HepG2 (cell line): Measurements from ENCODE around the gene GDF15. TPM values are rescaled to one million over a fixed set of nuclear protein-coding genes. Genes with fewer than 3 reads are reported as not detected.

Experiments
- SOX13 ChIP-seq, 3 experiments: fragments of 450-650 bp in 1 of 3; sonication (generic) in 1 of 3; formaldehyde crosslinking in 1 of 3; IDR thresholded peaks in 2 of 3; conservative IDR thresholded peaks in 1 of 3; 2 replicates each; pipeline versions ENCODE4 v1.5.0 to v1.6.1; 2016 to 2020; ENCODE audit warnings: antibody characterized with exemption in 1 of 3, mild to moderate bottlenecking in 1 of 3, missing compliant biosample characterization in 1 of 3, missing genetic modification reagents in 1 of 3, moderate library complexity in 1 of 3
- ZBTB34 ChIP-seq: sonication (generic); formaldehyde crosslinking; IDR thresholded peaks from 2 replicates; pipeline ENCODE4 v1.8.0; 2022; ENCODE audit warnings: mild to moderate bottlenecking, missing genetic modification reagents
- ZNF281 ChIP-seq: sonication (generic); formaldehyde crosslinking; IDR thresholded peaks from 2 replicates; pipeline ENCODE4 v1.4.0; 2020; ENCODE audit warnings: missing genetic modification reagents, borderline replicate concordance
- ZNF367 ChIP-seq: sonication (generic); formaldehyde crosslinking; IDR thresholded peaks from 2 replicates; pipeline ENCODE4 v1.4.0; 2020; ENCODE audit warnings: missing genetic modification reagents, borderline replicate concordance
- ZNF546 ChIP-seq: sonication (generic); formaldehyde crosslinking; conservative IDR thresholded peaks from 2 replicates; pipeline ENCODE4 v1.8.1; 2023; ENCODE audit warnings: mild to moderate bottlenecking, missing genetic modification reagents
- ZNF609 ChIP-seq: sonication (generic); formaldehyde crosslinking; IDR thresholded peaks from 2 replicates; pipeline ENCODE4 v1.4.0; 2020; ENCODE audit warnings: mild to moderate bottlenecking, missing genetic modification reagents, borderline replicate concordance
- polyA plus RNA-seq, 8 experiments: library from polyadenylated mRNA; depleted of rRNA in 3 of 8; stranded (reverse) in 7 of 8; unstranded in 1 of 8; fragments of >200 nt; fragmentation: Illumina TruSeq in 4 of 8; extraction: Trizol in 4 of 8; gene quantifications; 2 replicates each; pipeline versions ENCODE4 v1.2.1 to v1.2.3, GENCODE V29; 2011 to 2016; ENCODE audit warnings: low read depth in 4 of 8, missing spikeins in 1 of 8, mixed read lengths in 1 of 8; ENCODE audit not compliant: insufficient read depth in 1 of 8
- total RNA-seq, 5 experiments: library from RNA; depleted of rRNA; stranded (reverse); fragments of >200 nt; fragmentation: Illumina TruSeq; extraction: Trizol; gene quantifications; 2 replicates each; pipeline ENCODE4 v1.2.3, GENCODE V29; 2016; ENCODE audit warnings: low read depth in 1 of 5
- TF ChIP-seq, protein P1 (sequence below): IDR thresholded peaks from 2 replicates; pipeline ENCODE4 v1.6.1; 2016; ENCODE audit warnings: low read depth, borderline replicate concordance
- TF ChIP-seq, protein P2 (sequence below): sonication (generic); formaldehyde crosslinking; IDR thresholded peaks from 2 replicates; pipeline ENCODE4 v1.8.0; 2022; ENCODE audit warnings: mild to moderate bottlenecking, missing genetic modification reagents, borderline replicate concordance
- TF ChIP-seq, protein P3 (sequence below): sonication (generic); formaldehyde crosslinking; conservative IDR thresholded peaks from 2 replicates; pipeline ENCODE4 v1.4.0; 2020; ENCODE audit warnings: mild to moderate bottlenecking, missing genetic modification reagents, moderate library complexity

Gene GDF15
- total and polyA plus RNA-seq, 2 of the 13 experiments (the other 11 are each of a cell fraction or from before 2014, with no cell fraction given), result 146 to 422 TPM

DNA sequence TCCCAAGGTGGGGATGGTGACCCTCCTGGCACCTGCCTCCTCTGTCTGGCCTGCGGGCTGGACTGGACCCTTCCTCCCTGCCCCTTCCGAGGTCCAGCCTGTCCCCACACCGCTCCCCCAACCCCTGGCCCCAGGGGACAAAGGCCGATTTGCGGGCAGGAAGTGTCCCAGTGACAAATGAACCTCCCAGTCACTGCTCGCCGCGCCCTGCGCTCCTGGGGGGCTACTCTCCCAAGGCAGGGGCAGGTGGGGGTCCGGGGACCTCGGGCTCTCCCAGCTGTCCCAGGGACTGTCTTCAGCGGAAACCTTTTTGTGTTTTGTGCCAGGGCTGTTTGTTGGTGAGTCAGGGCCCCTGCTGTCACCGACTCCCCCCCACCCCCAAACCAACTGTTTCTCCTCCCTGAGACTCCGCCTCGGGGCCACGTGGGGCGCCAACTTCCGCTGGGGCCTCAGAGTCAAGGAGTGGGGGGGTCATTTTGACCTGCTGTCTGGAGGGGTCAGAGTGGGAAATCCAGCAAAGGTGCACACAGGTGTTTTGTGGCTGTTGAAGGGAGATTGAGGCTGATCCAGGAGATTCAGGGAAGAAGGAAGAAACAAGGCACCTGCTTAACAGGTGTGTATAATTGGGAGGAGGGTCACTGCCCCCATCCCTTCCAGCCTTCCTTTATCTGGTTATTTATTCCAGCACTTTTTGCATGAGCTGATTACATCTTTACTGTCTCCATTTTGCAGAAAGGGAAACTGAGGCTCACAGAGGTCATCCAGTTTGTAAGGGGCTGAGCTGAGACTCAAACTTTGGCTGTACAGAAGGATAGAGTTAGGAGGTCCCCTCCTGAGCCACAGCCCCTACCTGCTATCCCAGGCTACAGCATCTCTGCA is 44.7 kb upstream of the GDF15 start (continued):
- TF ChIP-seq ZNF609 (CRISPR knock-in tag) (no peak; the same call in 1 of the 2 replicates), ZNF281 (CRISPR knock-in tag) (peak; percentile 46; the same call in 1 of the 2 replicates), SOX13 (IDR thresholded peaks at IDR 0.05) (no peak), SOX13 (CRISPR knock-in tag; conservative IDR thresholded peaks at IDR 0.05 in 1 of 2, IDR thresholded peaks at IDR 0.05 in 1 of 2) (peak in 1 of 2 experiments; percentile 27; a peak in 1 of 4 replicates), ZNF546 (no peak; the same call in 1 of the 2 replicates), ZBTB34 (CRISPR knock-in tag) (no peak), ZNF367 (CRISPR knock-in tag) (no peak)
- TF ChIP-seq, protein P1, sequence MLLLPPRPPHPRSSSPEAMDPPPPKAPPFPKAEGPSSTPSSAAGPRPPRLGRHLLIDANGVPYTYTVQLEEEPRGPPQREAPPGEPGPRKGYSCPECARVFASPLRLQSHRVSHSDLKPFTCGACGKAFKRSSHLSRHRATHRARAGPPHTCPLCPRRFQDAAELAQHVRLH (CRISPR knock-in tag), result peak; percentile 30; the same call in 1 of the 2 replicates
- TF ChIP-seq, protein P2, sequence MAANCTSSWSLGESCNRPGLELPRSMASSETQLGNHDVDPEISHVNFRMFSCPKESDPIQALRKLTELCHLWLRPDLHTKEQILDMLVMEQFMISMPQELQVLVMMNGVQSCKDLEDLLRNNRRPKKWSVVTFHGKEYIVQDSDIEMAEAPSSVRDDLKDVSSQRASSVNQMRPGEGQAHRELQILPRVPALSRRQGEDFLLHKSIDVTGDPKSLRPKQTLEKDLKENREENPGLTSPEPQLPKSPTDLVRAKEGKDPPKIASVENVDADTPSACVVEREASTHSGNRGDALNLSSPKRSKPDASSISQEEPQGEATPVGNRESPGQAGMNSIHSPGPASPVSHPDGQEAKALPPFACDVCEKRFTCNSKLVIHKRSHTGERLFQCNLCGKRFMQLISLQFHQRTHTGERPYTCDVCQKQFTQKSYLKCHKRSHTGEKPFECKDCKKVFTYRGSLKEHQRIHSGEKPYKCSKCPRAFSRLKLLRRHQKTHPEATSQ, result peak; percentile 51; the same call in 1 of the 2 replicates
- TF ChIP-seq, protein P3, sequence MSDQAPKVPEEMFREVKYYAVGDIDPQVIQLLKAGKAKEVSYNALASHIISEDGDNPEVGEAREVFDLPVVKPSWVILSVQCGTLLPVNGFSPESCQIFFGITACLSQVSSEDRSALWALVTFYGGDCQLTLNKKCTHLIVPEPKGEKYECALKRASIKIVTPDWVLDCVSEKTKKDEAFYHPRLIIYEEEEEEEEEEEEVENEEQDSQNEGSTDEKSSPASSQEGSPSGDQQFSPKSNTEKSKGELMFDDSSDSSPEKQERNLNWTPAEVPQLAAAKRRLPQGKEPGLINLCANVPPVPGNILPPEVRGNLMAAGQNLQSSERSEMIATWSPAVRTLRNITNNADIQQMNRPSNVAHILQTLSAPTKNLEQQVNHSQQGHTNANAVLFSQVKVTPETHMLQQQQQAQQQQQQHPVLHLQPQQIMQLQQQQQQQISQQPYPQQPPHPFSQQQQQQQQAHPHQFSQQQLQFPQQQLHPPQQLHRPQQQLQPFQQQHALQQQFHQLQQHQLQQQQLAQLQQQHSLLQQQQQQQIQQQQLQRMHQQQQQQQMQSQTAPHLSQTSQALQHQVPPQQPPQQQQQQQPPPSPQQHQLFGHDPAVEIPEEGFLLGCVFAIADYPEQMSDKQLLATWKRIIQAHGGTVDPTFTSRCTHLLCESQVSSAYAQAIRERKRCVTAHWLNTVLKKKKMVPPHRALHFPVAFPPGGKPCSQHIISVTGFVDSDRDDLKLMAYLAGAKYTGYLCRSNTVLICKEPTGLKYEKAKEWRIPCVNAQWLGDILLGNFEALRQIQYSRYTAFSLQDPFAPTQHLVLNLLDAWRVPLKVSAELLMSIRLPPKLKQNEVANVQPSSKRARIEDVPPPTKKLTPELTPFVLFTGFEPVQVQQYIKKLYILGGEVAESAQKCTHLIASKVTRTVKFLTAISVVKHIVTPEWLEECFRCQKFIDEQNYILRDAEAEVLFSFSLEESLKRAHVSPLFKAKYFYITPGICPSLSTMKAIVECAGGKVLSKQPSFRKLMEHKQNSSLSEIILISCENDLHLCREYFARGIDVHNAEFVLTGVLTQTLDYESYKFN, result peak; percentile 95
